Keratinocyte (primary cell): ENCODE measurements around the gene CELF6. TPM values are rescaled to one million over a fixed set of nuclear protein-coding genes. Genes with fewer than 3 reads are reported as not detected.

Experiments
- DNase-seq: peaks from one replicate; pipeline ENCODE4 v3.0.0-alpha.2; 2011; ENCODE audit warnings: low read depth, missing footprints, low spot score
- FAIRE-seq: peaks from 2 replicates; lab custom pipeline; 2011; peaks lifted over from hg19 to GRCh38; lab: Jason Lieb, UNC
- H2AFZ ChIP-seq: 2 replicates; pipeline ENCODE4 v1.6.0; 2012; ENCODE audit warnings: low read length, control low read depth, inconsistent platforms; ENCODE audit not compliant: control insufficient read depth
- H3K27ac ChIP-seq: 2 replicates; pipeline ENCODE4 v1.5.1; 2011; ENCODE audit warnings: low read length; ENCODE audit not compliant: control insufficient read depth, insufficient read depth
- H3K27me3 ChIP-seq: 3 replicates; pipeline ENCODE4 v1.6.0; 2011; ENCODE audit warnings: low read length; ENCODE audit not compliant: control insufficient read depth, insufficient read depth; ENCODE audit errors: extremely low read depth
- H3K36me3 ChIP-seq, 2 experiments: 2 replicates in 1 of 2; 3 replicates in 1 of 2; pipeline ENCODE4 v1.5.1; 2011; ENCODE audit warnings: low read length in 2 of 2, mild to moderate bottlenecking in 1 of 2; ENCODE audit not compliant: control insufficient read depth in 2 of 2, insufficient read depth in 2 of 2; ENCODE audit errors: extremely low read depth in 1 of 2
- H3K4me1 ChIP-seq: 3 replicates; pipeline ENCODE4 v1.5.1; 2011; ENCODE audit warnings: low read length; ENCODE audit not compliant: control insufficient read depth, insufficient read depth; ENCODE audit errors: extremely low read depth
- H3K4me2 ChIP-seq: 3 replicates; pipeline ENCODE4 v1.6.0; 2011; ENCODE audit warnings: low read depth, low read length; ENCODE audit not compliant: control insufficient read depth, insufficient read depth; ENCODE audit errors: extremely low read depth
- H3K4me3 ChIP-seq, 3 experiments: fragments of 200-600 bp in 1 of 3; sonication (generic) in 1 of 3; 2 replicates in 2 of 3; 3 replicates in 1 of 3; pipeline ENCODE4 v1.5.1; 2011 to 2016; ENCODE audit warnings: low read length in 3 of 3, mild to moderate bottlenecking in 3 of 3, control low read depth in 2 of 3, inconsistent platforms in 1 of 3, low read depth in 1 of 3, mixed read lengths in 1 of 3, mixed run types in 1 of 3, moderate library complexity in 1 of 3; ENCODE audit not compliant: control insufficient read depth in 2 of 3, insufficient read depth in 2 of 3; ENCODE audit errors: extremely low read depth in 1 of 3
- H3K79me2 ChIP-seq: 2 replicates; pipeline ENCODE4 v1.6.0; 2012; ENCODE audit warnings: low read length; ENCODE audit not compliant: control insufficient read depth, insufficient read depth
- H3K9ac ChIP-seq: 3 replicates; pipeline ENCODE4 v1.6.0; 2011; ENCODE audit warnings: low read length; ENCODE audit not compliant: control insufficient read depth, insufficient read depth; ENCODE audit errors: extremely low read depth
- H3K9me1 ChIP-seq: 3 replicates; pipeline ENCODE4 v1.6.0; 2011; ENCODE audit warnings: low read length; ENCODE audit not compliant: control insufficient read depth, insufficient read depth; ENCODE audit errors: extremely low read depth
- H3K9me3 ChIP-seq: 2 replicates; pipeline ENCODE4 v1.5.1; 2012; ENCODE audit warnings: low read depth, low read length; ENCODE audit not compliant: control insufficient read depth
- H4K20me1 ChIP-seq: 3 replicates; pipeline ENCODE4 v1.6.0; 2011; ENCODE audit warnings: low read length; ENCODE audit not compliant: control insufficient read depth, insufficient read depth; ENCODE audit errors: extremely low read depth
- EZH2 ChIP-seq: IDR thresholded peaks from one replicate; pipeline ENCODE4 v1.6.1; 2012; ENCODE audit warnings: inconsistent platforms, mild to moderate bottlenecking, low read length, moderate library complexity
- dilution Hi-C: fragments of 300-500 bp; cut with MboI; formaldehyde crosslinking; loops from one replicate; pipeline ENCODE4 v1.7.0; 2020; ENCODE audit warnings: low sequenced_read_pairs; ENCODE audit not compliant: extremely low pct_ligation_motif_present
- polyA plus RNA-seq, 5 experiments: library from polyadenylated mRNA; depleted of rRNA in 3 of 5; stranded (reverse) in 3 of 5; stranded (forward) in 1 of 5; unstranded in 1 of 5; fragments of >200 nt; gene quantifications; 1 replicate in 1 of 5; 2 replicates in 3 of 5; 3 replicates in 1 of 5; pipeline versions ENCODE4 v1.2.1 to v1.2.3, GENCODE V29; 2011 to 2012; ENCODE audit warnings: missing spikeins in 2 of 5, low read depth in 1 of 5, low replicate concordance in 1 of 5
- TF ChIP-seq, protein P1 (sequence below), 3 experiments: IDR thresholded peaks in 1 of 3; conservative IDR thresholded peaks in 1 of 3; optimal IDR thresholded peaks in 1 of 3; 2 replicates in 2 of 3; 3 replicates in 1 of 3; pipeline versions ENCODE3 to v1.5.1; 2011; ENCODE audit warnings: low read length in 3 of 3, mild to moderate bottlenecking in 3 of 3, moderate library complexity in 2 of 3, control low read depth in 1 of 3, inconsistent platforms in 1 of 3; ENCODE audit not compliant: insufficient read depth in 2 of 3; ENCODE audit errors: extremely low read depth in 1 of 3

CELF6 gene
- polyA plus RNA-seq, 1 donor (not counting 4 experiments of a cell fraction or from before 2014, with no cell fraction given), result 0.04 TPM

DNA sequence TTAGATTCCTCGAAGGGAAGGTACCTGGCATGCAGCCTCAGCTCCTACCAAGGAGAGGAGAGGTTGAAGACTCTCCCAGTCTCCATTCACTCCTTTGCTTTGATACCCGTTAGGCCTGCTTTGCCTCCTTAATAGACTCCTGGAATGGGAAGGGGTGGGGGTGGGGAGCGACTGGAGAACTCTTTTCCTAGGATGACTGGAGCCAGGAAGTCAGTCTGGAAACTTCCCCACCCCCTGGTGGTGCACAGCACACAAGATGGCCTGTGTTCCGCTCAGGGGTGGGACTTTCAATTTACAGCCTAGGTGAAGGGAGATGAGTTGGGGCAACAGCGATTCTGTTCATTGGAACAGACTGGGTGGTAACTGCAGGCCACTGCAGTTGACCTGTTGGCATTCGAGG, 21.4 kb upstream of the CELF6 start:
- FAIRE-seq (no peak), DNase-seq (no peak)
- Histone ChIP-seq H3K4me2 (no peak overlapping the region), H3K9ac (no peak overlapping the region), H3K79me2 (no peaks in the 10 kb centered on the region), H3K4me1 (no peaks in the 10 kb centered on the region), H3K4me3 (no peak overlapping the region), H3K9me3 (no peaks in the 10 kb centered on the region), H4K20me1 (no peaks in the 10 kb centered on the region), H2AFZ (no peak overlapping the region), H3K9me1 (no peaks in the 10 kb centered on the region), H3K27me3 (no peaks in the 10 kb centered on the region), H3K36me3 (peaks cover 5 to 7% of the 10 kb centered on the region in 2 experiments), H3K27ac (no peak overlapping the region)
- no peak for TF ChIP-seq EZH2
- TF ChIP-seq, protein P1, sequence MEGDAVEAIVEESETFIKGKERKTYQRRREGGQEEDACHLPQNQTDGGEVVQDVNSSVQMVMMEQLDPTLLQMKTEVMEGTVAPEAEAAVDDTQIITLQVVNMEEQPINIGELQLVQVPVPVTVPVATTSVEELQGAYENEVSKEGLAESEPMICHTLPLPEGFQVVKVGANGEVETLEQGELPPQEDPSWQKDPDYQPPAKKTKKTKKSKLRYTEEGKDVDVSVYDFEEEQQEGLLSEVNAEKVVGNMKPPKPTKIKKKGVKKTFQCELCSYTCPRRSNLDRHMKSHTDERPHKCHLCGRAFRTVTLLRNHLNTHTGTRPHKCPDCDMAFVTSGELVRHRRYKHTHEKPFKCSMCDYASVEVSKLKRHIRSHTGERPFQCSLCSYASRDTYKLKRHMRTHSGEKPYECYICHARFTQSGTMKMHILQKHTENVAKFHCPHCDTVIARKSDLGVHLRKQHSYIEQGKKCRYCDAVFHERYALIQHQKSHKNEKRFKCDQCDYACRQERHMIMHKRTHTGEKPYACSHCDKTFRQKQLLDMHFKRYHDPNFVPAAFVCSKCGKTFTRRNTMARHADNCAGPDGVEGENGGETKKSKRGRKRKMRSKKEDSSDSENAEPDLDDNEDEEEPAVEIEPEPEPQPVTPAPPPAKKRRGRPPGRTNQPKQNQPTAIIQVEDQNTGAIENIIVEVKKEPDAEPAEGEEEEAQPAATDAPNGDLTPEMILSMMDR (optimal IDR thresholded peaks at IDR 0.05 in 1 of 3, IDR thresholded peaks at IDR 0.05 in 1 of 3, conservative IDR thresholded peaks at IDR 0.05 in 1 of 3; ENCODE audit: extremely low read depth in 1 of 3, insufficient read depth in 2 of 3, low read length in 3 of 3), result no peak
- dilution Hi-C loops, result no loop called here

DNA sequence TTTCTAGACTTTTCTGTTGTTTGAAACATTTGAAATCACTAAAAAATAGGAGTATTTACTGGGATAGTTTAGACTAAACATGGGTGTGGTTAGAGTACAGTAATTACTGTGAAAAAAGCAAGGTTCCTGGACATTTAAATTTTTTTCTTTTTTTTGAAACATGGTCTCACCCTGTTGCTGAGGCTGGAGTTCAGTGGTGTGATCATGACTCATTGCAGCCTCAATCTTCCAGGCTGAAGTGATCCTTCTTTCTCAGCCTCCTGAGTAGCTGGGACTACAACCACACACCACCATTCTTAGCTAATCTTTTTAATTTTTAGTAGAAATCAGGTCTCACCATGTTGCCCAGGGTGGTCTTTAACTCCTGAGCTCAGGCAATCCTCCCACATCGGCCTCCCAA, 20.4 kb upstream of the CELF6 start:
- Histone ChIP-seq H3K9ac (no peak overlapping the region), H3K9me3 (no peaks in the 10 kb centered on the region), H3K4me3 (no peak overlapping the region), H3K9me1 (no peaks in the 10 kb centered on the region), H4K20me1 (no peaks in the 10 kb centered on the region), H3K27me3 (no peaks in the 10 kb centered on the region), H3K4me2 (no peak overlapping the region), H3K27ac (no peak overlapping the region), H3K79me2 (no peaks in the 10 kb centered on the region), H2AFZ (no peak overlapping the region), H3K36me3 (peaks cover 1 to 2% of the 10 kb centered on the region in 2 experiments), H3K4me1 (no peaks in the 10 kb centered on the region)
- dilution Hi-C loops, result no loop called here
- FAIRE-seq (no peak), DNase-seq (no peak)
- TF ChIP-seq, protein P1 (optimal IDR thresholded peaks at IDR 0.05 in 1 of 3, IDR thresholded peaks at IDR 0.05 in 1 of 3, conservative IDR thresholded peaks at IDR 0.05 in 1 of 3; ENCODE audit: extremely low read depth in 1 of 3, insufficient read depth in 2 of 3, low read length in 3 of 3), result no peak
- TF ChIP-seq EZH2, result no peak
